Fibroblast of mammary gland (primary cell): ENCODE data around the gene KCTD17.

Experiments
- DNase-seq: peaks from one replicate; pipeline ENCODE4 v3.0.0-alpha.2; 2010; ENCODE audit warnings: low read depth
- H3K4me3 ChIP-seq: 2 replicates; pipeline ENCODE4 v1.5.1; 2011; ENCODE audit warnings: low read depth, mild to moderate bottlenecking, low read length, moderate library complexity; ENCODE audit not compliant: control insufficient read depth
- CTCF ChIP-seq: conservative IDR thresholded peaks from 2 replicates; pipeline ENCODE4 v1.5.1; 2011; ENCODE audit warnings: low read depth, low read length, inconsistent platforms; ENCODE audit not compliant: control insufficient read depth, insufficient read depth

Gene KCTD17

GRCh38 chr22:37079668-37080171 lies 28.2 kb downstream of the KCTD17 start:
- no peak overlapping the region for H3K4me3 ChIP-seq
- TF ChIP-seq CTCF: no peak
- DNase-seq: peak; percentile 28

DNA sequence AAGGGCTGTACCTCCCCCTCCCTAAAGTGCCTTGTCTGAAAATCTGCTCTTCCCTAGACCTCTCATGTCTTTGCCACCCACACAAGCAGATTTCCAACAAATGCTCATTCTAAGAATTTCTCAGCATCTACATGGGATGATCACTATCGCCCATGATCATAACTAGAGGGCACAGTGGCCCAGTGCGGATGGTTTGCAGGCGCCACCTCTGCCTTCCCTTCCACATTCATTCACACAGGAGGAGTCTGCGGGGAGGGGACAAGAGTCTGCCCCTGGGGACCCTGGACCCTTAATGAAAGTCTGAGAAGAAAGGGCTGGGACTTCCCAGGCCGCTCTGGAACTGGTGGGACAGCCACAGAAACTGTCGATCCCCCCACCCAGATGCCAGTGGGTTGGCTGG lies 28.9 kb downstream of the KCTD17 start:
- no peak overlapping the region for H3K4me3 ChIP-seq
- TF ChIP-seq CTCF: no peak
- no peak for DNase-seq

DNA sequence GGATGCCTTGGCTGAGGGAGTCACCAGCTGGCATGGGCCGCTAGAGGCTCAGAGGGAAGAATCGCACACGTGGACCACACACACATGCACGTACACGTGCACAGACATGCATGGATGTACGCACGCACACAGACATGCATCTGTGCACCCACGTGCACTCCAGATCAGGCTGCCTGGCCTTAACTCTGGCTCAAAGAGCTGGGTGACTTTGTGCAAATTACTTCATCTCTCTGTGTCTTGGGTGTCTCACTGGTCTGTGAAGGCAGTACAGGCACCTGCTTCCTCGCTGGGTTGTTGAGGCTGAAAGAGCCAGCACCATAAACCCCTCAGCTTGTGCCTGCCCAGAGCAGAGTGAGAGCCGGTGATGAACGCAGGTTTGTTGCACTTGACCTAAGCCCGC lies 29.3 kb downstream of the KCTD17 start:
- no peak for TF ChIP-seq CTCF
- H3K4me3 ChIP-seq: no peak overlapping the region
- DNase-seq: no peak

GRCh38 chr22:37082251-37082873 lies 30.8 kb downstream of the KCTD17 start:
- no peak for TF ChIP-seq CTCF
- DNase-seq: no peak
- H3K4me3 ChIP-seq: no peak overlapping the region

DNA sequence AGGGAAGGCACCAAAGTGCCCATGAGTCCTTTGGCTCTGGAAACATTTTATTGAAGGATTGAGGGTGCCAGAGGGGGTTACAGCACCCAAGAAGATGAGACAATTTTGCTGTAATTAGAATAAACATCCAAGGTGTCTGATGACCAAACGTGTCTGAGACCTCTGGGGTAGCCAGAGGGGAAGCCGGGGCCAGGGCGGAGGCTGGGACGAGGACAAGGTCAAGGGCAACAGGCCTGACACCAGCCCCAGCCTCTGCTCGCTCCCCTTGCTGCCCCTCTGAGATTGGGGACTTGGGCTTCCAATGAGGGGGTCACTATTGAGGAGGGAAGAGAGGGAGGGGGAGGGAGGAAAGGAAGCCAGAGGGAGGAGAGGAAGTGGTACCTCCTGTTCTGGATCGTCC lies 32.4 kb downstream of the KCTD17 start:
- no peak overlapping the region for H3K4me3 ChIP-seq
- TF ChIP-seq CTCF: no peak
- DNase-seq: no peak

GRCh38 chr22:37084385-37084784 lies 32.8 kb downstream of the KCTD17 start:
- no peak for TF ChIP-seq CTCF
- no peak overlapping the region for H3K4me3 ChIP-seq
- no peak for DNase-seq

GRCh38 chr22:37086184-37086583 lies 34.6 kb downstream of the KCTD17 start:
- no peak overlapping the region for H3K4me3 ChIP-seq
- DNase-seq: no peak
- no peak for TF ChIP-seq CTCF
